HG03575 (cell line): ENCODE data around the gene UBASH3A.

Source experiments
- ATAC-seq: cut with Tn5 transposase; IDR thresholded peaks from one replicate; pipeline ENCODE4 v1.9.1; 2021; ENCODE audit not compliant: unreplicated experiment, insufficient number of reproducible peaks, low FRiP score; ENCODE audit errors: extremely low read depth

Gene UBASH3A

DNA sequence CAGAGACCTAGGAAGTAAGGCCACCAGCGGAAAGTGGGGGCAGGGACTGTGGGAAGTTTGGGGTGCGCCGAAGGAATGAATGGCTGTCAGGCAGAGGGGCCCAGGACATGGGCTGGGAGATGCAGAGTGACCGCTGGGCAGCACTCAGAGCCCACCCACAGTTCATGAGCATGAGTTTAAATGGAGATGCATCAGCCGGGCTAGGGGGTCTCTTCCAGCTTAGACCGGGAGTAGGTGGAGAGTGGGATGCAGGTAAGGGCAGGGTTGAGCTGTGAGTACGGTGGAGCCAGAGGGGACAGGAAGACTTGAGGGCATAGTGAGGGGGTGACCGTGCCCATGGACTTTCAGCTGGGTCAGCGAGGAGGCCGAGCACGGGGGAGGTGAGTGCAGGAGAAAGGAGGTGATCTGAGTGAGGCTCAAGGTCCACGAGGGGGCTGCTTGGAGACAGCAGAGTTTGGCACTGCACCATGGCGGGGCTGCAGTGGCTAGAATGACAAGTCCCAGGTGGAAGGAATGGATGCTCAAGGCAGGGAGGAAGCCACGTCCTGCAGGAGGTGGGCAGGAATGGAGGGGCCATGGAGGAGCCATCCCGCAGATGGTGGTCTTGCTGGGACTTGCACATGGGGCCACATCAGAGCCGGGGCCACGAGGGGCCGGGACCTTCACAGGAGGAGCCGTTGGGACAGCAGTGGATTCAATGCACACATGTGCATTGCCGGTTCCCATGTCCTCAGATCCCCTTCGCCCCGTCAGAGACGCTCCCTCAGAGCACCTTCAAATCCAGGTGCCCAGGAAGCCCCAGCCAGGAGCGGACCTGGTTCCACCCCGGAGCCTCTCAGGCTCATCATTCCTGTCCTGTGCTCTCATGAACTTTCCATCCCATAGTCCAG is 34.9 kb downstream of the UBASH3A start:
- ATAC-seq, result no peak

DNA sequence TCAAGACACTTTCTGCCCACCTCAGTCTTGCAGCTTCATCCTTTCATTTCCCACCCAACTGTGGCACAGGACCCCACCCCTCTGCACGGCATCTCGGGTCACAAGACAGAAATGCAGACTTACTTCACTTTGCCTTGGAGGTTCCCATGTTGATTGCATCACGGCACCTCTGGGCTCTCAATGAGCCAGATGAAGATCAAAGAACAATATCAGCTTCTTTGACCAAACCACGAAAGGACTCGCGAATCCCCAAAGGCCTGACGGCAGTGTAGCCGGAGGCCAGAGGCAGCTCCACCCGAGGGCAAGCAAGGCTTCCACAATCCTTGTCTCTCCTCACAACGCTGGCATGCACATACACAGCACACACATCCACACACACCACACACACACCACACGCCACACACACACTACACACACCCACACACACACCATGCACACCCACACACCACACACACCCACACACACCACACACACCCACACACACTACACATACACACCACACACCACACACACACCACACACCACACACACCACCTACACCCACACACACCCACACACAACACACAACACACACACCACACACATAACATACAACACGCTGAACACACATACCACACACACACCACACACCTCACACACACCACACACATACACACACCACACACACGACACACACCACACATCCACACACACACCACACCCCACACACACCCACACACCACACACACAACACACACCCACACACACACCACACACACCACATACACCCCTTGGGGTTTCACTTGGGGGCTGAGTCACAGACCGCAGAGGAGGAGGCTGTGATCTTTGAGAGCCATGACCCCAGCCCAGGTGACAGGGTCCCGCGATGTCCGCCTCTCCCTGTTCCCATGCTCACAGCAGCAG is 35.8 kb downstream of the UBASH3A start:
- no peak for ATAC-seq

DNA sequence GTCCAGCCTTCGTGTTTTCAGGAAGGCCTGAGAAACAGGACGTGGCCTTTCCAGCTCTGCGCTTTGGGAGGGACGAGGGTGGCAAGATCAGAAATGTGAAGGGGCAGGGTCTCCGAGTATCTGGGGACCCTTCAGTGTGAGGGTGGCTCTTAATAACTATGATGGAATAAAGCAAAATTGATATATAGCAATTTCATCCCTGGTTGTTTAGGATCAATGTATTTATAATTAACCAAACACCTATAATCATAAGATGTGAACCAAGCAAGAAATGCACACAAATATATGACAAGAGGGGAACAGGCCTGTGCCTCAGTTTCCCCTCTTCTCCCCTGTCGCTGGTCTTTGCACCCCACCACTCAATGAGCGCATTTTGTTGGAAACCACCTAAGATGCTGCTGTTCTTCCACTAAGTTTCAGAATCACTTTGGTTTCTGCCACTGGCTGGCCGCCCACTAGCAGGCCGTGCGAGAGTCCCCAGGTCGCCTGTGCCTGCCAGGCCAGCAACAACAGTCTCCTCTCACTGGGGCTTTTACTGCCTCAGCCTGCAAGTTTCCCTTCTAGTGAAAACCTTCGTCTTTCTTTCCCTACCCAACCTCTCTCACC is 36.6 kb downstream of the UBASH3A start:
- ATAC-seq, result no peak

DNA sequence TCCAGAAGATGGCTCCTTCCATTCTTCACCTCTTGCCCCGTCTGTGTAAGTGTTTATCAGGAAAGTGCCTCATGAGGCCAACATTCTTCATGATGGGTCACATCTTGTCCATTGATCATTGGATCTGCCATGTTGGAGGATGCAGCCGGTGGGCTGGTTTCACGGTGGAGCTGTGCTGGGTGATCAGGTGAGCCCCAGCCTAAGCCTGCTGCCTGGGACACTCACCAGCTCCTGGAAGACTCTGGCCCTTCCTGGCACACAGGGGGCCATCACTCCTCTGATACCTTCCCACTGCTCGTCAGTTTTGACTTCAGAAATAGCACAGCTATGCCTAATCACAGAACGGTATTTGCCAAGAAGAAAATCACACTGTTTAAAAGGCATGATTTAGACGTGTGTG is 38.3 kb downstream of the UBASH3A start:
- ATAC-seq, result no peak

DNA sequence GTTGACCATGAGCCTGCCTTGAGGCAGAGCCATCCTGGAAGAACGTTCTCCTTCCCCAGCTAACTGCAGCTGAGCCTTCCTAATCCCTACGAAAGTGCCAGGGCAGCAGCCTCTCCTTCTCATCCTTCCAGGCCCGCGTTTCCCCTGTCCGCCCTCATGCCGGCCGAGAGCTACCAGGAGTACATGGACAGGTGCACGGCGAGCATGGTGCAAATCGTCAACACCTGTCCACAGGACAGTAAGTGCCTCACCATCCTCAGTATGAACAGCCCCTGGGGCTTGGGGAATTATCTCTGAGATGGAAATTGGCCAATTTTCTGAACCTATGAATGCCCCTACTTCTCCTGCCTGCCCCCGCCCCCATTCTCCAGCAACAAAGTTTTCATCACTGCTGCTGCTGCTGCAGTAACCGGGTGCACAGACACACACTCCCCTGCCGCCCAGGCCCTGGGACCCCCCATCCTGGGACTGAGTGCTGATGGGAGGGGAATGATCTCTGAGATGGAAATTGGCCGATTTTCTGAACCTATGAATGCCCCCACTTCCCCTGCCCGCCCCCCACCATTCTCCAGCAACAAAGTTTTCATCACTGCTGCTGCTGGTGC is 39.6 kb downstream of the UBASH3A start:
- no peak for ATAC-seq

DNA sequence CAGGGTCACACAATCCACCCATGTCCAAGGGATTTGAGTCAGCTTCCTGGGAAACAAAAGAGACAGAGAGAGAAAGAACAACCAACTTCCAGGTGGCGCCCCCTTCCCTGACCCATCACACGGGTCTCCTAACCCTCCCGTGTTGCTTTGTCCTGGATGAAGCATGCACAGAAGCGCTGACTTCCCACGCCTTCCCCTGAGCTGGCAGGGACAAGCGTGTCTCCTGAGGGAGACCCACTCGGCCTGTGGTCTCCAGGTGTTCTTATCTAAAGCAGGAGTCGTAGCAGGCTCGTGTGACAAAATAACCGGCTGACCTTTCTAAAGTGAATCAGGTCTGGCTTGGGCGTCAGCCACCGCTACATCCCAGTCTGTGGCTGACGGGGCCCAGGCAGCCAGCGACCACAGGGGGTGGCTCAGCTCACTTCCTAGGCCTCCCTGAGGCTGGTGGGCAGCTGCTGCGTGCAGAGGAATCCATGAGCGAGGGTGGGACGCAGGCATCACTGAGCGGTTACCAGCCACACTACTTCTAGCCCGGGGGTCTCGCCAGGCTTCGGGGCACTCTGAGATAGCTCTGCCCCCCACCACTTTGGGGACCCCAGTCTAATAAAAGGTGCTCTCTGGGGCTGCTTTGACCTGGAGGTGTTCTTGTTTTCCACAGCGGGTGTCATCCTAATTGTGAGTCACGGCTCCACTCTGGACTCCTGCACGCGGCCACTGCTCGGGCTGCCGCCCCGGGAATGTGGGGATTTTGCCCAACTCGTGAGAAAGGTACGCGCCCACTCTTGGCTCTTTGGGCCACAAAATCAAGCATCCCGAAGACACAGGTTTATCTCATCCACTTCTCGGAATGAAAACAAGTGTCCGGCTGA is 40.4 kb downstream of the UBASH3A start:
- no peak for ATAC-seq

DNA sequence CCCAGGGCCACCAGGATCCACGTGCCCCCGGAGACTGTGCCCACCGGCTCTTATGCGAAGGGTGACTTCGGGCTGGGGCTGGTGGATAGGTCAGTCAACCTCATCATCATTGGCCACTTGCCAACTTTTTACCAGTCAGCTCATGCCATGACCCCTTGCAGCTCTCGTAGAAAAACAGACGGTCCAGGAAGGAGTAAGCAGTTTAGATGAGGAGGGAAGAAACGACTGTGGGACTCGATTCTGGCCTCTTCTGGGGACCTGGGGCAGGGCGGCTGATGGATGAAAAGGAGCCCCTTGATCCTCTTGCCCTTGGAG is 41.0 kb downstream of the UBASH3A start:
- no peak for ATAC-seq

DNA sequence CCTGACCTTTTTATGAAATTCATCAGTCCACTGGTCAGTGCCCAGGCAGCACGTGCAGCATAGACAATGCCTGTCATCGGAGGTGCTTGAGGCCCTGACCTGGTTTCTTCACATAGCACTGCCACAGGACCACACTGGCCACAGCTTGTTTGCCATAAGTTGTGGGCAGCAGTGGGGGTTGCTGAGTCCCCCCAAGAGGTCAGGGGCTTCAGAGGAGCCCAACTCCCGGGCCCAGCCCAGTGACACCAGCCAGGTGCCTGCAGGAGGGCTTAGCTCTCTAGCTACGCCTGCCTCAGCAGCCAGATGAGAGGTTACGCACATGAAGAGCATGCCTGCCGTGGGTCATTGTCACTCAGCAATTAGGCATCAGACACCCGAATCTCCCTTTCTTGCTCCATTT is 41.6 kb downstream of the UBASH3A start:
- no peak for ATAC-seq

DNA sequence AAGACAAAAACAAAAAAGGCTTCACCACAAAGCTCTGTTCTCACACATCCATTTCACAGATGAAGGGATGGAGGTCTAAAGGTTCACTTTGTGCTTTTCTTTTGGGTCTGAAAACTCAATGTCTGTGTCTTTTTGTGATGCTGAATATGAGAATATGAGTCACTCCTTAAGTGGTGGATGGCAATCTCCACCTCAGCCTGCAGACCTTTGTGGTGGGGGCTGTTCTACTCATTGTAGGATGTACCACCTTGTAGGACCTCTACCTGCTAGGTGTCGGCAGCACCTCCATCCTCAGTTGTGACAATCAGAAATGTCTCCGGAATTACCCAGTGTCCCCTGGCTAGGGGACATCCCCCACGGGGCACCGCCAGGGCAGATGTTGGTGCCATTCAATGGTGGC is 42.8 kb downstream of the UBASH3A start:
- ATAC-seq, result no peak

DNA sequence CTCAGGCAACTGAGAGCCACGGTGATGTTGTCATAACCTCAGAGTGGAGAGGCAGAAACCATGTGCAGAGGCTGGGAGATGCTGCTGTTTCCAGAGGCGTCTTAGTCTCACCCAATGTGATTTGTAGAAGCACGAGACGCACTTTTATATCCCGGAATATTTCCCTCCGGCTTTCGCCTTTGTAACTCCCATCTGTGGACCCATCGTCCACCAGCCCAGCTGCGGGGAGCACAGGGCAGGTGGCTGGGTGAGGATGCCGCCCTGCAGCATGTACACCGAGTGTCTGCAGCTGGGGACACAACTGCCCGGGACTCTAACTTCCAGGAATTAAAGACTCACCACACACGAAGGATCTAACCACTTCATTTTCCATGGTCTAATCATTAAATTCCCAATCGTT is 43.5 kb downstream of the UBASH3A start:
- ATAC-seq, result no peak

DNA sequence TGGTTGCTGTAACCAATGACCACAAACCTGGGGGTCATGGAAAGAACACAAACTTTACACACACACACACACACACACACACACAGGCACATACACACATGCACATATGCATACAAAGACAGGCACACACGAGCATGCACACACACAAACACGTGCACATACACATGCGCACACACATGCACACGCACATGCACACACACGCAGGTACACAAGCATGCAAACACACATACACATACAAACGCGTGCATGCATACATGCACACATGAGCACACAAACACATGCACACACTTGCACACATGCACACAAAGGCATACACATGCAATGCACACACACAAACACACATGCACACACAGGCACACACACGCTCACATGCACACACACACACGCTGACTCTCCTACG is 44.0 kb downstream of the UBASH3A start:
- ATAC-seq, result no peak

DNA sequence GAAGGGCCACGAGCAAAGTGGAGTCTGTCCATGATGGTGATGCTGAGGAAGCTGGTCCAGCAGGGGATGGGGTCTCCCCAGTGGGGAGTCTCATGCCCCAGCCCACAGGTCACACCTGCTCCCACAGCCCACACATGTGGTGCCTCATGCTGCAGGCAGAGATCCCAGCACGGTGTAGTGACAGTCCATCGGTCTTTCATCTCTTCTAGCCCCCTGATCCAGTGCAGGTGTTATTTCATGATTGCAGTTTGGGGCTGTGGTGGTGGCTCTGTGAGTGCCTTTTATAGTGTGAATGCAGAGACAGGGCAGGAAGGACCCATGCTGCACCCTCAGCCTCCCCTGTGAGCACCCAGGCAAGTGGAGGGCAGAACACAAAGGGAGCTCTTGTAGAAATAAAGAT is 45.0 kb downstream of the UBASH3A start:
- no peak for ATAC-seq

DNA sequence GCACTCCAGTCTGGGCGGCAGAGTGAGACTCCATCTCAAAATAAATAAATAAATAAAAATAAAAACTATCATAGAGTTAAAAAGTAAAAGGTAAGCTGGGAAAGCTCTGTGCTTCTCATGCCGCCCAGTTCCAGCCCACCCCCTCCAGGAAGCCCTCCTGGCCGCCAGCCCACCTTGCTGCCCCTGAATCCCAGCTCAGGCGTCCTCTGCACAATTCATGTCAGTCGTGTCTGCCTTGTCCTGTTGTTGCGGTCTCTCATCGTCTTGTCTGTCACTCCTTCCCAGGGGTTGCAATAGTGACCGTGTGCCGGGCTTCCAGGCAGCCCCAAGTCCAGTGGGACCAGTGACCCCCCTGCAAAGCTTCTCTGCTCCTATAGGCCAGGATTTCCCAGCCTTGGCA is 48.2 kb downstream of the UBASH3A start:
- no peak for ATAC-seq

DNA sequence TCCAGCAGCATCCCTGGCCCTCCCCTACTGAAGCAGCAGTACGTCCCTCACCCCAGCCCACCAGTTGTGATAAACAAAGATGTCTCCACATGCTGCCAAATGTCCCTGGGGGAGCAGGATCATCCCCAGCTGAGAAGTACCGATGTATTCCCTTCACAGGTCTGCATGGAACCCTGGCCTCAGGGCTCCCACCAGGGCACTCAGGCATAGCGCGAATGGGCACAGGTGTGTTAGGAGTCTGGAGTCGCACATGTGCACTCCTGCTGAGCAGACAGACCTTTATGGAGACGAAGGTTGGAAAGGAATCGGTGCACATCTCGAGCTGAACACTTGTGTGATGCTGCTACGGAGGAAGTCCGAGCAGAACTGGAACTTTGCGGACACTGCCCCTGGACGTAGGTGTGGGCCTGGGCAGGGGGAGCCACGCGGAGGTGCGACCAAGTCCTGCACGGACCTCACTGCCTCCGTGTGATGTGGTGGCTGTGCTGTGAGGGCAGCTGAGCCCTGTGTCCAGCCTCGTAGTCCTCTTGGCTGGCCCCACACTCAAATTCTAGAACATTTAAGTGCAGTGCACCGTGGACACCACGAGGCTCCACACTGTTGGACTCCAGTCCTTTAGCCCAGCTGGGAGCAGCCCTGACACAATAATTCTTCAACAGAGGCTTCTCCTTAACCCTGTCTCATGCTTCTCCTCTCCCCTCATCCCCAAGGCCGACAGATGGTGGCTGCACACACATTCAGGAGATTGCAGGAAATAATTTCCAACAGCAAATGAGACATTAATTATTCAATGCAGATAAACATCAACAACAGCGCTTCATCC is 48.9 kb downstream of the UBASH3A start:
- no peak for ATAC-seq

DNA sequence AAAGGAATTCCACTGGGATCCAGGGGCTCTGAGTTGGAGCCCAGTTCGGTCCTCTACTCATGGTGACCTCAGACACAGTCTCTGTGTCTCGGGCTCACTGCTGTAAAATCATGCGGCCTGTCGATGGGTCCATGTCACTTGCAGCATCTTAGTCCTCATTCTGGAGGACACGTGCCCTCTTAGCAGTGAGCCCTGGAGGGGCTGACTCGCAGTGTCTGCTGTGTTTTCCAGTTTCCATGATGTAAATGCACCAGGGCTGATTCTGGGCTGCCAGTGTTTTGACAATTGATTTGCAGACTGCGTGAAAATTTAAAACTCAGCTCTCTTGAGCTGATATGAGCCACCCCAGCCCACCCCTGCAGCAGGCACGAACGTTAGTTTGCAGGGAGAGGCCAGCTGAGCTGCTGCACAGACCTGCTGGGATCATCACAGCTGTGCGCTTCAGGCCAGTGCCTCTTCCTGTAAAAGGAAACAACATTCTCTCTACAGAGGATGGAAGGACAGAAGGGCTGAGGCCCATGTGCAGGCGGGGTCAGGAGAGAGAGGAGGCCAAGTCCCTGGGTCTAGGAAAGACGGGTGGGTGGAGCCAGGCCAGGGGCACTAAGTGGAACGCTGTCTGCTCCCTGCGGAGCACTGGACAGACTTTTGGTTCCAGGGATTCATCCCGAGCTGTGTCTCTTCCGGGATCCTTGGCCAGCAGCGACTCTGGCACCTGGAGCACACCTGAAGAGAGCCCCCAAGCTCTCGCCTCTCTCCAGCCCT is 49.7 kb downstream of the UBASH3A start:
- no peak for ATAC-seq

DNA sequence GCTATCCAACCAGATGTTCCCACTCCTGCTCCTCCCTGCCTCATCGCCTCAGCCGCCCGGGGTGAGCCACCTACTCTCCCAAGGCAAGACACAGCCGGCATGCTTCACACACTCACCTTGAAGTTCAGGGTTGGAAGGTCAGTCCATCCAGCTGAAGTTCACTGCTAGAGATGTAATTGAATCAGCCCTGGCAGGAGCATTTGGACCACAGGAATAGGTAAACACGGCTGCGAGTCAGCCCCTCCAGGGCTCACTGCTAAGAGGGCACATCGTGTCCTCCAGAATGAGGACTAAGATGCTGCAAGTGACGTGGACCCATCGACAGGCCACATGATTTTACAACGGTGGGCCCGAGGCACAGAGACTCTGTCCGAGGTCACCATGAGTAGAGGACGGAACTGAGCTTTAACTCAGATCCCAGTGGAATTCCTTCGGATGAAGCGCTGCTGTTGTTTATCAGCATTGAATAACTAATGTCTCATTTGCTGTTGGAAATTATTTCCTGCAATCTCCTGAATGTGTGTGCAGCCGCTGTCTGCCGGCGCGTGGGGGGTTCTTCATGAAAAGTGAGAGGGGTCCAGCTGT is 50.4 kb downstream of the UBASH3A start:
- no peak for ATAC-seq

DNA sequence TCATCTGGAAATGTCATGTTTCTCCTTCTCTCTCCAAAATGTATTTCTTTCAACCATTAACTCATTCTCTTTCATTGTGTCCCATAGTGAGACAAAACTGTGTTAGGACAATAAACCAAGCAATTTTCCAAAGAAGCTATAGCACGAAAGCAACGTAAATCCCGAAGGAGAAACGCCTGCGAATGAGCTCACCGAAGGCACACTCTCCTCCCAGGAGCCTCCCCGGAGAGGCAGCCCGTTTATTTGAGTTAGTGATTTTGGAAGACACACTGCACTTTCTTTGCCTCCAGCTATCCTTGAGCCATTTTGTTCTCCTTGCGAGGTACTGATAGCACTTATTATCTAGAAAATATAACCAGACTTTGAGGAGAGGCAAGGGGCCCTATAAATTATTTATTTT is 51.1 kb downstream of the UBASH3A start:
- no peak for ATAC-seq
